ENCODE measurements around the gene AUTS2. TPM values are rescaled to one million over a fixed set of nuclear protein-coding genes. Genes with fewer than 3 reads are reported as not detected.

The AUTS2 gene
- total and polyA plus RNA-seq, 2 of the 8 experiments (the other 6 are each of a cell fraction or from before 2014, with no cell fraction given) = 25.9 to 101 TPM

DNA sequence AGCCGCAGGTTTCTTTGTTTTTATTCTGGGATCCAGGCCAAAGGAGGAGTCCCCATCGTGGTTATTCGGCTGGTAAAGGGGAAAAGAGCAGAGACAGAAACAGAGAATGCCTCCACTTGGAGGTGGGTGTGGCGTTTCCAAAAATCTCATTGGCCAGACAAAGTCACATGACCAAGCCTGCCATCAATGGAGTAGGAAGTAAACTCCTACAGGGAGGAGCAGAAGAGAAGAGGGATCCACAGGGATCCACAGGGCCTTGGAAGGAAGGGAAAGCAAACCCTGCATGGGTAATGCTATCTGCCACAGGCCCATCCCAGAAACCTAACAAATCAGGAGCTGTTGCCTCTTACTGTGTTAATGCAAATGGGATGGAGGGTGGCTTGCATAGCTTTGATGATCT is 1107.9 kb downstream of the AUTS2 start:
- Histone ChIP-seq H3K23me2 (ENCODE audit: low read depth, low read length) (no peaks in the 10 kb centered on the region), H2BK120ac (replicated peaks; ENCODE audit: low read depth, low read length) (no peak overlapping the region), H3K4ac (replicated peaks; ENCODE audit: insufficient read length, low read depth, low read length) (no peak overlapping the region), H3K18ac (ENCODE audit: extremely low read depth, low read length) (no peak overlapping the region), H3K79me1 (ENCODE audit: low read depth, low read length) (peaks cover 20% of the 10 kb centered on the region), H3K23ac (ENCODE audit: insufficient read length) (no peak overlapping the region), H4K91ac (replicated peaks; ENCODE audit: insufficient read length, low read length) (no peak overlapping the region), H2AK5ac (ENCODE audit: low read depth, low read length) (no peak overlapping the region), H2BK20ac (ENCODE audit: low read length) (no peak overlapping the region), H3K27ac (ENCODE audit: low read depth, low read length) (no peak overlapping the region), H4K20me1 (replicated peaks in 1 of 2; ENCODE audit: control insufficient read depth in 1 of 2, insufficient read depth in 2 of 2, low read length in 2 of 2) (peaks cover 45 to 53% of the 10 kb centered on the region in 2 experiments), H3K79me2 (ENCODE audit: control insufficient read depth in 1 of 2, insufficient read depth in 2 of 2, low read length in 2 of 2) (peaks cover 53 to 100% of the 10 kb centered on the region in 2 experiments), H3K9me3 (ENCODE audit: insufficient read depth in 2 of 2, low read depth in 1 of 2, low read length in 1 of 2) (no peaks in the 10 kb centered on the region), H3K27me3 (replicated peaks in 1 of 4; ENCODE audit: control insufficient read depth in 3 of 4, extremely low read depth in 1 of 4, insufficient read depth in 3 of 4, low read length in 3 of 4) (no peaks in the 10 kb centered on the region), H3K9ac (replicated peaks in 1 of 4; ENCODE audit: extremely low read depth in 1 of 4, low read depth in 3 of 4, low read length in 3 of 4) (no peak overlapping the region), H2BK5ac (ENCODE audit: low read depth, low read length) (no peak overlapping the region), H3K4me1 (replicated peaks in 1 of 4; ENCODE audit: control insufficient read depth in 3 of 4, insufficient read depth in 4 of 4, low read length in 3 of 4) (peaks cover 29 to 64% (median 52%) of the 10 kb centered on the region in 4 experiments), H3K14ac (ENCODE audit: insufficient read length) (no peak overlapping the region), H4K5ac (ENCODE audit: insufficient read length, low read depth, low read length) (no peak overlapping the region), H3K36me3 (ENCODE audit: control insufficient read depth in 2 of 4, insufficient read depth in 4 of 4, low read length in 3 of 4) (peaks cover 5 to 56% (median 11%) of the 10 kb centered on the region in 4 experiments; a peak in 6 of 8 replicates), H2BK15ac (ENCODE audit: low read length) (no peak overlapping the region), H3K56ac (replicated peaks; ENCODE audit: insufficient read length, low read depth, low read length) (no peak overlapping the region), H3K4me3 (ENCODE audit: extremely low read depth in 1 of 4, insufficient read depth in 2 of 4, low read depth in 3 of 4, low read length in 4 of 4) (no peak overlapping the region), H2AFZ (ENCODE audit: low read length) (no peak overlapping the region), H2BK12ac (ENCODE audit: low read depth, low read length) (no peak overlapping the region), H4K8ac (ENCODE audit: extremely low read depth, insufficient read depth, low read length) (no peak overlapping the region), H3K4me2 (ENCODE audit: insufficient read depth in 1 of 2, low read depth in 2 of 2, low read length in 2 of 2) (peak overlapping the region in 1 of 2 experiments; percentile 0; a peak in 1 of 4 replicates)
- ChIA-PET CTCF (ENCODE audit: partially characterized antibody) (interaction anchor here (1.3 to 1.6 kb wide), 2 partner anchors 11 to 53 kb away, joined by 3 to 9 read pairs; no protein-coding TSS in a partner anchor), POLR2A (ENCODE audit: partially characterized antibody) (interaction anchor here (0.6 to 4.2 kb wide), 6 partner anchors 9 to 24 kb away, joined by 3 to 21 read pairs (median 3); no protein-coding TSS in a partner anchor)
- 72% methylated on average over 4 of the region's 4 CpGs; no CpG with 5 or more reads in 1 of the 2 experiments for WGBS, 2 experiments (ENCODE audit: extremely low coverage in 1 of 2, insufficient coverage in 1 of 2, insufficient read length in 1 of 2, insufficient replicate concordance in 2 of 2, low coverage in 1 of 2, low lambda C conversion rate in 2 of 2, missing lambda C conversion rate in 1 of 2)
- FAIRE-seq (peak; percentile 95), DNase-seq (ENCODE audit: low read depth in 1 of 2, low spot score in 2 of 2) (peak in 1 of 2 experiments; percentile 65)
- no peak for TF ChIP-seq JUN (IDR thresholded peaks at IDR 0.05; ENCODE audit: low read depth, low read length)
- TF ChIP-seq CBX5 (IDR thresholded peaks at IDR 0.05; ENCODE audit: low read depth, low read length) = no peak
- no peak for TF ChIP-seq CREB1 (IDR thresholded peaks at IDR 0.05)
- no peak for TF ChIP-seq TAF7 (optimal IDR thresholded peaks at IDR 0.05; ENCODE audit: borderline replicate concordance, low read depth, low read length)
- TF ChIP-seq BACH1 (IDR thresholded peaks at IDR 0.05; ENCODE audit: low read length) = no peak
- TF ChIP-seq SIX5 (IDR thresholded peaks at IDR 0.05; ENCODE audit: low read depth, low read length) = no peak
- 0 out of 4 replicates have a peak, but pooled peaks of 1 of the 2 experiments have one; percentile 49 for TF ChIP-seq SIN3A (conservative IDR thresholded peaks at IDR 0.05 in 1 of 2, IDR thresholded peaks at IDR 0.05 in 1 of 2; ENCODE audit: low read depth in 1 of 2, low read length in 2 of 2)
- TF ChIP-seq NANOG (IDR thresholded peaks at IDR 0.05; ENCODE audit: insufficient read depth, low read depth, low read length, poor library complexity, severe bottlenecking) = no peak
- no peak for TF ChIP-seq TCF12 (IDR thresholded peaks at IDR 0.05; ENCODE audit: low read depth, low read length)
- TF ChIP-seq CEBPB (IDR thresholded peaks at IDR 0.05; ENCODE audit: low read depth, low read length) = no peak
- TF ChIP-seq HDAC2 (IDR thresholded peaks at IDR 0.05; ENCODE audit: borderline replicate concordance in 1 of 2, low read depth in 2 of 2, low read length in 2 of 2) = 0 out of 4 replicates have a peak, but pooled peaks of 1 of the 2 experiments have one; percentile 0
- TF ChIP-seq SIRT6 (IDR thresholded peaks at IDR 0.05; ENCODE audit: low read length) = no peak
- TF ChIP-seq CBX8 (IDR thresholded peaks at IDR 0.05; ENCODE audit: borderline replicate concordance, low read depth, low read length) = no peak
- TF ChIP-seq POLR2AphosphoS5 (IDR thresholded peaks at IDR 0.05; ENCODE audit: low read depth, low read length) = 0 out of 2 replicates have a peak, but pooled peaks have one; percentile 39
